Naive B cell (primary cell): Measurements from ENCODE around the gene HIC1. TPM values are rescaled to one million over a fixed set of nuclear protein-coding genes. Genes with fewer than 3 reads are reported as not detected.
A peak's percentile ranks its signal among the peaks of the same experiment; 100 is the strongest.

Source experiments
- ATAC-seq, 2 donors: fragments of 150-1000 bp; cut with Tn5 transposase; 2 replicates each; pipeline ENCODE4 v1.10.0; 2021; ENCODE audit warnings: low read depth in 2 of 2, mild to moderate bottlenecking in 2 of 2, moderate library complexity in 2 of 2
- DNase-seq: peaks from one replicate; pipeline ENCODE4 v3.0.0; 2022
- H3K27ac Mint-ChIP-seq, 6 donors: one replicate each; pipeline ENCODE4 v1.8.0; 2020 to 2022; ENCODE audit warnings: mild to moderate bottlenecking in 6 of 6, mixed read lengths in 6 of 6, moderate library complexity in 5 of 6, inconsistent platforms in 2 of 6
- H3K27me3 Mint-ChIP-seq, 3 donors: one replicate each; pipeline ENCODE4 v1.8.0; 2021 to 2022; ENCODE audit warnings: mixed read lengths in 3 of 3, mild to moderate bottlenecking in 1 of 3
- H3K36me3 Mint-ChIP-seq, 2 donors: one replicate each; pipeline ENCODE4 v1.8.0; 2020 to 2022; ENCODE audit warnings: mixed read lengths in 2 of 2, inconsistent platforms in 1 of 2, mild to moderate bottlenecking in 1 of 2
- H3K4me1 Mint-ChIP-seq, 3 donors: one replicate each; pipeline ENCODE4 v1.8.0; 2020 to 2022; ENCODE audit warnings: mixed read lengths in 3 of 3, inconsistent platforms in 1 of 3, mild to moderate bottlenecking in 1 of 3, moderate library complexity in 1 of 3
- H3K4me3 Mint-ChIP-seq, 8 donors: one replicate each; pipeline ENCODE4 v1.8.0; 2020 to 2022; ENCODE audit warnings: mild to moderate bottlenecking in 8 of 8, mixed read lengths in 8 of 8, moderate library complexity in 8 of 8, inconsistent platforms in 2 of 8
- H3K9me3 Mint-ChIP-seq, 7 donors: one replicate each; pipeline ENCODE4 v1.8.0; 2020 to 2022; ENCODE audit warnings: mixed read lengths in 7 of 7, mild to moderate bottlenecking in 5 of 7, inconsistent platforms in 2 of 7, moderate library complexity in 1 of 7
- polyA plus RNA-seq, 6 donors: library from polyadenylated mRNA; unstranded; fragments of 300-500 nt; fragmentation: Illumina TruSeq; gene quantifications; one replicate each; pipeline ENCODE4 v1.2.3, GENCODE V29; 2021; ENCODE audit warnings: low read depth in 6 of 6

HIC1 gene
- polyA plus RNA-seq, 6 donors from 2014 or later, result 0.08 to 0.35 (median 0.23) TPM; not detected in 3

DNA sequence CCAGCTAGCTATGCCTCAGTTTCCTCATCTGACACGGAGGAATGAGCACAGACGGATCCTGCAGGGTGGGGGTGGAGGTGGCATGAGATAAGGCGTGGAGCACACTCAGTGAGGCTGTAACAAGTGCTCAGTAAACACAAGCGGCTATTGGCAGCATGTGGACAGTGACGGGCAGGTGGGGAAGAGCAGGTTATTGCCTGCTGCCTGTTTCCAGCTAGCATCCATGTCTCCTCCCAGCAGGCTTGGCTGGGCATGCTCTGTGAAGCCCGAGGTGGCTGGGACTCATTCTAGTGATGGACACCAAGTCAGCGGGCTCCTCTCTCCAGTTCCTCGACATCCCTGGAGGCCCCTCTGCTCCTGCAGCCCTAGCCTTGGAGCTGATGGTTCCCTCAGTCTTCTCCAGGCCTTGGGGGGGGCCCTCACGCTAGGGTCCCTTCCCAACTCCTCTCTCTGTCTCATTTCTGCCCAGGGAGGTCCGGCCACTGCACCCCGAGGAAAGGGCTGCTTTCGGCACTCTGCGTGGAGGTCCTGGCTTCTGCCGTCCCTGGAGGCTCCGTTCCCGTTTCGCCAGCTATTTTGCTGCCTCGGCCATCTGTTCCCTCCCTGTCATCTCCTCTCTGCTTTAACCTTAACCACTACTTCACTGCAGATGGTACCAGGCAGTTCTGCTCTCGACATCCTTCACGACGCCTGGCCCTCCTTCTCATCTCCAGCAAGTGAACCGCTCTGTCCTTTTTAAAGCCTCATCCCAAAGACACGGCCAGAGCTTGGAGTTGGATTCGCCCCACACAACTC, 36.0 kb upstream of the HIC1 start:
- H3K27ac Mint-ChIP-seq, result peak overlapping the region in 1 of 6 donors; percentile 19

DNA sequence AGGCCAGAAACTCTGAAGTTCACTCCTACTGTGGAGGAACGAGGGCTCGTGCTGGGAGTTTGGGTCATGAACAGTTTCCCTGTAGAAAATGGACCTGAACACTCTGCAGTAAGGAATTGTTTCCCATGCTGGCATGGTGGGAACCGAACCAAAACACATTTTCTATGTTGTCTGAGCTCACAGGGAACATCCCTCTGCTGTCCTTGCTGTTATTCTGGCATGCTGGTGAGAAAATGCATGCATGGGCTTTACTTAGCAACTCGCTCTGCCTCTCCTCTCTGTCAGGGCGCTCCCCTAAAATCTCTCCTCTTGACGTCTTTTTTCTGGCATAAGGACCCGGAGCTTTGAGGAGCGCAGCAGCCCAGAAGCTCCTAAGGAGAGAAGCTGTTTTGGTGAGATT, 35.2 kb upstream of the HIC1 start:
- DNase-seq (no peak), ATAC-seq (no peak)
- no peaks in the 10 kb centered on the region for H3K36me3 Mint-ChIP-seq
- H3K4me3 Mint-ChIP-seq, result no peak overlapping the region
- H3K9me3 Mint-ChIP-seq, result no peaks in the 10 kb centered on the region
- H3K4me1 Mint-ChIP-seq, result peaks cover 0 to 8% (median 6%) of the 10 kb centered on the region in 3 donors
- peaks cover 39 to 70% (median 45%) of the 10 kb centered on the region in 3 donors for H3K27me3 Mint-ChIP-seq
- H3K27ac Mint-ChIP-seq, result peak overlapping the region in 1 of 6 donors; percentile 19

More for the DNA sequence above, 36.0 kb upstream of the HIC1 start:
- peaks cover 0 to 8% (median 3%) of the 10 kb centered on the region in 3 donors for H3K4me1 Mint-ChIP-seq
- H3K36me3 Mint-ChIP-seq, result peaks cover 0 to 7% of the 10 kb centered on the region in 2 donors
- ATAC-seq (no peak), DNase-seq (no peak)
- peaks cover 0 to 3% (median 0%) of the 10 kb centered on the region in 7 donors for H3K9me3 Mint-ChIP-seq
- no peak overlapping the region for H3K4me3 Mint-ChIP-seq
- peaks cover 45 to 78% (median 47%) of the 10 kb centered on the region in 3 donors for H3K27me3 Mint-ChIP-seq

- Mint-ChIP-seq H3K4me1 (peaks cover 4 to 12% (median 10%) of the 10 kb centered on the region in 3 donors), H3K9me3 (no peaks in the 10 kb centered on the region), H3K4me3 (no peak overlapping the region), H3K27ac (no peak overlapping the region), H3K36me3 (no peaks in the 10 kb centered on the region), H3K27me3 (peaks cover 34 to 66% (median 43%) of the 10 kb centered on the region in 3 donors)
- DNase-seq (no peak), ATAC-seq (no peak)
Measured at GRCh38 chr17:2020721-2021120, 34.2 kb upstream of the HIC1 start.

DNA sequence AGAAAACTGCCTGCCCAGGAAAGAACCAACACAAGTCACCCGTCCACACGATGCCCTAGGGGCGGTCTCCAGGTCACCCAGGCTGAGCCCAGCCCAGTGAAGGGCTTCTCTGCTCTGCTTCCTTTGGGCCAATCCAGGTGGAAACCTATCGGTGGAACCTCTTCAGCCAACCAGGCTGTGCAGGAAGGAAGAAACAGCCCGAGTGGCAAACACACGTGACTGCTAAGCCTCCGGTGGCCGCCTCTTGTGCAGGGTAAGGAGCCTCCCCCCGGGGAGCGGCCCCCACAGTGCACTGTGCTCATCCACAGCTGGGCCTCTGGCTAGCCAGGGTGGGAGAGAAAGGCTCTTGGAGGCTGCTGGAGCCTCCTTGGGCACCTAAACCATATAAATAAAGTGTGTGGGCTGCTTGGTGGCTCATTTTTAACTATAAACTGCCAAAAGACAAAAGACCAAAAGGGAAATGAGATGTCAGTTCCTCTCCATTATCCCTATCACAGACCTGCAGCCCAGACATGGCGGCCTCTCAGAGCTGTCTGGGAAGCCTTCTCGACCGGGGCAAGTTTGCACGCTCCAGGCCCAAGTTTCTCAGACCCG, 32.2 kb upstream of the HIC1 start:
- ATAC-seq, result no peak
- H3K4me3 Mint-ChIP-seq, result peak overlapping the region in 7 of 8 donors; percentile 9 to 88 (median 61)
- peaks cover 11 to 19% (median 16%) of the 10 kb centered on the region in 3 donors for H3K4me1 Mint-ChIP-seq
- peaks cover 0 to 5% (median 0%) of the 10 kb centered on the region in 7 donors for H3K9me3 Mint-ChIP-seq
- H3K27ac Mint-ChIP-seq, result peak overlapping the region in 2 of 6 donors; percentile 47 to 74
- peaks cover 48 to 71% (median 50%) of the 10 kb centered on the region in 3 donors for H3K27me3 Mint-ChIP-seq
- no peak for DNase-seq
- no peaks in the 10 kb centered on the region for H3K36me3 Mint-ChIP-seq

- no peaks in the 10 kb centered on the region for H3K36me3 Mint-ChIP-seq
- peaks cover 11 to 16% (median 16%) of the 10 kb centered on the region in 3 donors for H3K4me1 Mint-ChIP-seq
- DNase-seq (no peak), ATAC-seq (no peak)
- peaks cover 0 to 5% (median 0%) of the 10 kb centered on the region in 7 donors for H3K9me3 Mint-ChIP-seq
- peak overlapping the region in 1 of 6 donors; percentile 47 for H3K27ac Mint-ChIP-seq
- H3K27me3 Mint-ChIP-seq, result peaks cover 48 to 71% (median 49%) of the 10 kb centered on the region in 3 donors
- H3K4me3 Mint-ChIP-seq, result peak overlapping the region; percentile 15 to 88 (median 65)
Measured at GRCh38 chr17:2023256-2023655, 31.6 kb upstream of the HIC1 start.

- Mint-ChIP-seq H3K27ac (peak overlapping the region in 1 of 6 donors; percentile 57), H3K36me3 (no peaks in the 10 kb centered on the region), H3K9me3 (peaks cover 0 to 5% (median 0%) of the 10 kb centered on the region in 7 donors), H3K4me3 (peak overlapping the region in 7 of 8 donors; percentile 67 to 89 (median 75)), H3K4me1 (peaks cover 14 to 19% (median 16%) of the 10 kb centered on the region in 3 donors), H3K27me3 (peaks cover 47 to 71% (median 48%) of the 10 kb centered on the region in 3 donors)
- ATAC-seq, result peak; percentile 60 to 61
- peak; percentile 44 for DNase-seq
Measured at GRCh38 chr17:2023692-2024571, 31.0 kb upstream of the HIC1 start.

GRCh38 chr17:2024572-2025219, 30.2 kb upstream of the HIC1 start:
- Mint-ChIP-seq H3K36me3 (no peaks in the 10 kb centered on the region), H3K4me1 (peaks cover 16 to 20% (median 17%) of the 10 kb centered on the region in 3 donors), H3K9me3 (peaks cover 0 to 5% (median 0%) of the 10 kb centered on the region in 7 donors), H3K27me3 (peaks cover 42 to 68% (median 44%) of the 10 kb centered on the region in 3 donors), H3K4me3 (peak overlapping the region in 7 of 8 donors; percentile 67 to 85 (median 75)), H3K27ac (no peak overlapping the region)
- no peak for ATAC-seq
- DNase-seq, result no peak

DNA sequence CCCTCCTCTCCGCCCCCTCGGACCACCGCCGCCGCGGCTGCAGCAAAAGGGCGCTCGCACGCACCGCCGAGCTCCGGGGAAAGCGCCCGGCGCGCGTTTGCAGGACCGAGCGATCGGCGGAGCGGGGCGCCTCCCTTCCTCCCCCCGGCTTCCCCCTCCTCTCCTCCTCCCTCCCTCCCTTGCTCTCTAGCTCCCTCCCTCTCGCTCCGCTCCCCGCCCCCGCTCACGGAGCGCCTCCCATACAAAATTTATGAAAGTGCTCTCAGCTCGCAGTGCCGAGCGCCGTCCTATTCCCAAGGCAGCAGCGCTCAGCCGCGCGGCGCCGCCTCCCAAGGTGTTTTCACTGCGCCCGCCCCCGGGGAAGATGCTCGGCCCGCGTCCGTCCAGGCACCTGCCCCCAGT, 29.7 kb upstream of the HIC1 start, which contains the start of gene RTN4RL1:
RTN4RL1 (minus strand) TSS at position 115 of the 402 bp plus-strand sequence. CDS start 469 bp downstream, outside the sequence.
- Mint-ChIP-seq H3K27ac (peak within 1 kb of the TSS in 2 of 6 donors; percentile 22 to 85), H3K9me3 (peaks cover 0 to 5% (median 0%) of the 10 kb centered on the region in 7 donors), H3K36me3 (no peaks in the 10 kb centered on the region), H3K4me1 (peaks cover 16 to 22% (median 20%) of the 10 kb centered on the region in 3 donors), H3K4me3 (peak within 1 kb of the TSS; percentile 75 to 91 (median 84)), H3K27me3 (peaks cover 37 to 65% (median 42%) of the 10 kb centered on the region in 3 donors)
- peak; percentile 39 for DNase-seq
- ATAC-seq, result peak in 1 of 2 donors; percentile 13

DNA sequence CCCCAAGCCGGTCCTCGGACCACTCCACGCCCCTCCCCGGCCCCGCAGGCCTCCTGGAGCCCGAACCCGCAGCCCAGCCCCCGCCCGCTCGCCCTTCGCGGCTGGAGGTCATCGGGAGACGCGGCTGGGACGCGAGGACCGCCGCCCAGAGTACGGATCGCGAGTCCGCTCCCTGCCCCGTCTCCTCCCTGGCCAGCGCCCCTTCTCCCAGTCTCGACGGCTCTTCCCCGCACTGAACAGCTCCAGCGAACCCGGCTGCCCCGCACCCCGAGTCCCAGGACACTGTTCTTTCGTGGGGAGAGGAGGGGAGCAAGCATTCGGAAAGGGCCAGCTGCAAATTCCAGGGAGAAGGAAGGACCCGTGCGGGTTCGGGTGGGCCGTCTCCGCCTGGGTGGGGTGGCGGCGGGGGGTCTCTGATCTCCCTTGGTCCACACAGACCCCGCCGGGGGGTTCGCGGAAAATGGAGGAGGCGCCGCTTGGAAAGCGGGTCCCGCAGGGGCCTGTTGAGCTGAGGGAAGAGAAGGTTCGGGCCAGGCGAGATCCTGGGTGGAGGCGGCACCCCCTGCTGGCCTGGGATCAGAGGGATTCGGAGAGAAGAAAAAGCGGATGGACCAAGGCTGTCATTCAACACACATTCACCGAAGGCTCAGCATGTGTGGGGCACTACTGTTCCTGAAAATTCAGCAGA, 29.1 kb upstream of the HIC1 start:
- Mint-ChIP-seq H3K4me1 (peaks cover 20 to 27% (median 25%) of the 10 kb centered on the region in 3 donors), H3K4me3 (peak overlapping the region; percentile 75 to 91 (median 84)), H3K27ac (peak overlapping the region in 2 of 6 donors; percentile 22 to 85), H3K36me3 (no peaks in the 10 kb centered on the region), H3K27me3 (peaks cover 36 to 65% (median 39%) of the 10 kb centered on the region in 3 donors), H3K9me3 (peaks cover 0 to 5% (median 0%) of the 10 kb centered on the region in 7 donors)
- ATAC-seq (no peak), DNase-seq (no peak)

DNA sequence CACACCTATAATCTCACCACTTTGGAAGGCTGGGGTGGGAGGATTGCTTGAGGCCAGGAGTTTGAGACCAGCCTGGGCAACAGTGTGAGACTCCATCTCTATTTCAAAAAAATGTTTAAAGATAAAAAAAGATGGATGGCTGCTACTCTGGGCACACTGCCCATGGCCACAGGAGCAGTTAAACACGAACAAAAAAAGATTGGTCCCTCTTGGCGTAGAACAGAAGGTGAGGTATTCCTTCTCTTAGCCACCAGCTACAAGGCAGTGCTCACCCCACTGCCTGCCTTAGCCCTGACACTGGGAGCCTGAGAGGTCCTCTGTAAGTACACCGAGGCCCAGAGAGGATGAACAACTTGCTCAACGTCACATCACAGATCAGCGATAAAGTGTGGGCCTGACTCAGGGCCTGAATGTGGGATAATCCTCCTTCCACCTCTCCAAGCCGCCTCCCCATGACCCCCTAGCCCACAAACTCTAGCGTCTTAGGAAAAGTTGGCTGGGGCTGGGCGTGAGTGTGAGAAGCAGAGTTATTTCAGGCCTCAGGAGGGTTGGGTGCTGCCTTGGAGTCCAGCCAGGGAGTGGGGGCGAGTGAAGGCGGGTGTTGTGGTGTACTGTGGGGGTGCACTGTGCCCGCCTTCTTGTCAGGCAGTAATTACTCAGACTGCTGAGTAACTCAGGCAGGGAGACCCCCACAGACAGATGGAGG, 27.2 kb upstream of the HIC1 start:
- Mint-ChIP-seq H3K27me3 (peaks cover 29 to 52% (median 36%) of the 10 kb centered on the region in 3 donors), H3K36me3 (no peaks in the 10 kb centered on the region), H3K4me3 (peak overlapping the region in 3 of 8 donors; percentile 33 to 77 (median 60)), H3K9me3 (peaks cover 0 to 5% (median 0%) of the 10 kb centered on the region in 7 donors), H3K27ac (peak overlapping the region in 1 of 6 donors; percentile 54), H3K4me1 (peaks cover 23 to 39% (median 39%) of the 10 kb centered on the region in 3 donors)
- DNase-seq, result no peak
- no peak for ATAC-seq

DNA sequence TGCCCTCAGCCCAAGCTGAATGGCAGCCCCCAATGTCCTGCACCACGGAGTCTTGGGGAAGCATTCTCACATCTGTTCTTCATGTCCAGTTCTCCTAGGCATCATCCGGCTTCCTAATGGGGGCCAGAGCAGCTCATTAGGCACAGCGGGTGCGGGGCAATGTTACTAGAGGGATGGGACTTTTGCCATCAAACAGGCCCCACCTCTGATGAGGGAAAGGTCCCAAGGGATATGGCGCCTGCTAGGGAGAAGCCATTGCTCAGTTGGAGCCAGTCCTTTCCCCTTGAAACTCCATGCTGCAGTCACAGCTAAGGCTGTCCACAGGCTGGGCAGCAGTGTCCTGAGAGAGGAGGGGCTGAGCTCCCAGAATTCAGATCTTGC, 26.7 kb upstream of the HIC1 start:
- H3K27me3 Mint-ChIP-seq, result peaks cover 25 to 46% (median 36%) of the 10 kb centered on the region in 3 donors
- ATAC-seq (no peak), DNase-seq (no peak)
- H3K4me3 Mint-ChIP-seq, result peak overlapping the region in 4 of 8 donors; percentile 36 to 77 (median 68)
- H3K27ac Mint-ChIP-seq, result no peak overlapping the region
- H3K9me3 Mint-ChIP-seq, result peaks cover 0 to 5% (median 0%) of the 10 kb centered on the region in 7 donors
- H3K36me3 Mint-ChIP-seq, result no peaks in the 10 kb centered on the region
- peaks cover 23 to 45% (median 39%) of the 10 kb centered on the region in 3 donors for H3K4me1 Mint-ChIP-seq
